CD1c-positive myeloid dendritic cell (primary cell): Measurements from ENCODE around the gene CAMK2B.

Experiments
- DNase-seq: peaks from one replicate; pipeline ENCODE4 v3.0.0-alpha.2; 2016; ENCODE audit errors: extremely low spot score

The CAMK2B gene

GRCh38 chr7:44287488-44288380 is 37.7 kb downstream of the CAMK2B start:
- no peak for DNase-seq

GRCh38 chr7:44286618-44287487 is 38.5 kb downstream of the CAMK2B start:
- no peak for DNase-seq

- no peak for DNase-seq
Observed at GRCh38 chr7:44286182-44286617, 39.2 kb downstream of the CAMK2B start.

- DNase-seq: no peak
Observed at GRCh38 chr7:44285561-44285960, 39.8 kb downstream of the CAMK2B start.

GRCh38 chr7:44284881-44285541 is 40.4 kb downstream of the CAMK2B start:
- no peak for DNase-seq

- peak; percentile 14 for DNase-seq
Observed at GRCh38 chr7:44284216-44284615, 41.2 kb downstream of the CAMK2B start.

- no peak for DNase-seq
Observed at GRCh38 chr7:44283381-44284211, 41.8 kb downstream of the CAMK2B start.

- peak; percentile 30 for DNase-seq
Observed at GRCh38 chr7:44282601-44283171, 42.7 kb downstream of the CAMK2B start.

GRCh38 chr7:44281811-44282600 is 43.4 kb downstream of the CAMK2B start:
- peak; percentile 38 for DNase-seq

GRCh38 chr7:44280993-44281721 is 44.2 kb downstream of the CAMK2B start:
- no peak for DNase-seq

- DNase-seq: no peak
Observed at GRCh38 chr7:44280636-44280992, 44.8 kb downstream of the CAMK2B start.

- no peak for DNase-seq
Observed at GRCh38 chr7:44279731-44280505, 45.5 kb downstream of the CAMK2B start.

- DNase-seq: no peak
Observed at GRCh38 chr7:44279286-44279685, 46.1 kb downstream of the CAMK2B start.

- peak; percentile 18 for DNase-seq
Observed at GRCh38 chr7:44278451-44279161, 46.8 kb downstream of the CAMK2B start.

- no peak for DNase-seq
Observed at GRCh38 chr7:44277851-44278250, 47.5 kb downstream of the CAMK2B start.

- no peak for DNase-seq
Observed at GRCh38 chr7:44277391-44277790, 48.0 kb downstream of the CAMK2B start.

- no peak for DNase-seq
Observed at GRCh38 chr7:44276571-44277221, 48.7 kb downstream of the CAMK2B start.
